ENCODE measurements around the gene AHI1. TPM values are rescaled to one million over a fixed set of nuclear protein-coding genes. Genes with fewer than 3 reads are reported as not detected.

Gene AHI1
- total RNA-seq, 2 donors from 2014 or later = 18.0 to 37.9 TPM

DNA sequence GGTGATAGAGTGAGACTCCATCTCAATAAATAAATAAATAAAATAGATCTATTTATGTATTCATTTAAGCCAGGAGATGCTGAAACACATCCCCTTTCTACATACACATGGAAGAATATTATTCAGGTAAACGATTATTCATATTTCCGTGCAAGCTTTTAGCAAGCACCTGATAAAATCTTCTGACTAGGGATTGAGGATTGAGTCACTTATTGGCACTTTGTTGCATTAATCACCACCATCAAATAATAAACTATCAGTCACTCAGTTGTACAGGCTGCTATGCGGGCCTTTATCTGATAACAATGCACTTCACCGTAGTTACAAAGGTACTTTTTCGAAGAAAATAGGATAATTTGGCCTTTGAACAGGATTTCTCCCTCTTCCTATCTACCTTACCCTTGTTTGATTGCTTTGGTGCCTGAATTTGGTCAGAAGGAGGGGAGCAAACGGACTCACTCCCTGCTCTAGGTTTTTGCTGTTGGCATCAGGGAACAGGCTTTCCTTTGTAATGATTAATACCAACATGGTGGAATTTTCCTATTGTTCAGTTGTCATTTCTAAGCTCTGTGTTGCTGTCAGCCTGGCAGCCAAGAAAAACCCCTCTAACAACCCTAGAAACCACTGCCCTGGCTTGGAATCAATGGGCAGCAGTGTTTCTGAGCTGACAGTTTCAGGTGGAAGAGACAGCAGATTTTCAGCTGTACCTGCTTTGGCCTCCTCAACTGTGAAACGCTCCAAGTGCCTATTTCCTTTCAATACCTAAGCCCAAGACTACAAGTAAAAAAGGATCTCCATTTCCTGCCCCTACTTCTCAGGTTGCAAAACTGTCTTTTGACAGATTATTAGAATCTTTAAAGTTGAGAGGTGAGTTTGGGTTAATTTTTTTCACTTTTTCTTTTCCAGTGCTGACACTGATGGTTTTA lies 253.4 kb downstream of the AHI1 start:
- intact Hi-C loops (cut with DNase I) = no loop called here
- Histone ChIP-seq H3K27ac (no peak overlapping the region), H3K36me3 (no peaks in the 10 kb centered on the region), H3K27me3 (replicated peaks; ENCODE audit: insufficient read depth) (no peaks in the 10 kb centered on the region), H3K9me3 (no peaks in the 10 kb centered on the region), H3K4me1 (replicated peaks) (no peaks in the 10 kb centered on the region), H3K4me3 (no peak overlapping the region)
- WGBS = 56% methylated on average over 7 of the region's 7 CpGs
- DNase-seq (ENCODE audit: low spot score) = no peak
- TF ChIP-seq, protein P1, sequence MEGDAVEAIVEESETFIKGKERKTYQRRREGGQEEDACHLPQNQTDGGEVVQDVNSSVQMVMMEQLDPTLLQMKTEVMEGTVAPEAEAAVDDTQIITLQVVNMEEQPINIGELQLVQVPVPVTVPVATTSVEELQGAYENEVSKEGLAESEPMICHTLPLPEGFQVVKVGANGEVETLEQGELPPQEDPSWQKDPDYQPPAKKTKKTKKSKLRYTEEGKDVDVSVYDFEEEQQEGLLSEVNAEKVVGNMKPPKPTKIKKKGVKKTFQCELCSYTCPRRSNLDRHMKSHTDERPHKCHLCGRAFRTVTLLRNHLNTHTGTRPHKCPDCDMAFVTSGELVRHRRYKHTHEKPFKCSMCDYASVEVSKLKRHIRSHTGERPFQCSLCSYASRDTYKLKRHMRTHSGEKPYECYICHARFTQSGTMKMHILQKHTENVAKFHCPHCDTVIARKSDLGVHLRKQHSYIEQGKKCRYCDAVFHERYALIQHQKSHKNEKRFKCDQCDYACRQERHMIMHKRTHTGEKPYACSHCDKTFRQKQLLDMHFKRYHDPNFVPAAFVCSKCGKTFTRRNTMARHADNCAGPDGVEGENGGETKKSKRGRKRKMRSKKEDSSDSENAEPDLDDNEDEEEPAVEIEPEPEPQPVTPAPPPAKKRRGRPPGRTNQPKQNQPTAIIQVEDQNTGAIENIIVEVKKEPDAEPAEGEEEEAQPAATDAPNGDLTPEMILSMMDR (IDR thresholded peaks at IDR 0.05) = no peak
- TF ChIP-seq POLR2A (IDR thresholded peaks at IDR 0.05) (no peak), POLR2AphosphoS5 (IDR thresholded peaks at IDR 0.05) (no peak)

DNA sequence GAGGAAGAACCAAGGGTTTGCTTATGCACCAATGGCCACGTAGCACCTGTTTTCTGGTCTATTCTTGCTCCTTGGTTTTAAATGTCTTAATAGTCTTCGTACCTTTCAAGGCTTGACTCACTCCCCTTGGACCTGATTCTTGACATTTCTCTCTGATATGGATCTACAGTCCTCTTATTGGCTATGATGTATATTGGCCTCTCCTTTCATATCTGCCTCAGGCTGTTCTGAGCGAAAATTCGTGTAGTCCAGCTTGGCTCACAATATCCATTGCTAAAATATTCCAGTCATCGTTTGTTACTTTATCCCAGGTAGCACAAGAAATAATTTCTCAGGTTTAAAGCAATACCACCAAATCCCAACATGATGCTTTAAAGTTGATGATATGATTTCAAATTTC lies 256.8 kb downstream of the AHI1 start:
- no peaks in the 10 kb centered on the region for H3K27me3 ChIP-seq (replicated peaks; ENCODE audit: insufficient read depth)
- H3K36me3 ChIP-seq = no peaks in the 10 kb centered on the region
- 74% methylated on average over 5 of the region's 5 CpGs for WGBS
- no peak overlapping the region for H3K27ac ChIP-seq
- no peaks in the 10 kb centered on the region for H3K9me3 ChIP-seq
- DNase-seq (ENCODE audit: low spot score) = no peak
- no peaks in the 10 kb centered on the region for H3K4me1 ChIP-seq (replicated peaks)
- TF ChIP-seq POLR2AphosphoS5 (IDR thresholded peaks at IDR 0.05) (no peak), POLR2A (IDR thresholded peaks at IDR 0.05) (no peak)
- TF ChIP-seq, protein P1 (IDR thresholded peaks at IDR 0.05) = no peak
- intact Hi-C loops (cut with DNase I) = no loop called here
- no peak overlapping the region for H3K4me3 ChIP-seq

DNA sequence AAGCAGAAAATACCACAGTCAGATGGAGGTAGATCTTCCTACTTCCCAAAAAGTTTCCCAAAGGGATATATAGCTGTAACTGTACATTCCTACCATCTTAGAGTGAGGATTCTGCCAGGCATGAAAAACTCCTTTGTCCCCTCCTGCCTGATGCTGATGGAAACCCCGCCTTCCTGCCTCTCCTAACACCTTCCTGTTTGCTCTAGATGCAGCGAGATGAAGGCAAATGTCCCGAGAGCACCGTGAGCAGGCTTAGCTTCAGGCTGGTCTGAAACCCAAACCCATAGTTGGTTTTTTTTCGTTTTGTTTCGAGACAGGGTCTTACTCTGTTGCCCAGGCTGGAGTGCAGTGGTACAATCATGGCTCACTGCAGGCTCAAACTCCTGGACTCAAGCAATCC lies 260.8 kb downstream of the AHI1 start:
- WGBS = 57% methylated on average over 6 of the region's 6 CpGs
- no peak overlapping the region for H3K4me3 ChIP-seq
- H3K36me3 ChIP-seq = no peaks in the 10 kb centered on the region
- H3K27me3 ChIP-seq (replicated peaks; ENCODE audit: insufficient read depth) = no peaks in the 10 kb centered on the region
- H3K4me1 ChIP-seq (replicated peaks) = no peaks in the 10 kb centered on the region
- intact Hi-C loops (cut with DNase I) = no loop called here
- TF ChIP-seq POLR2AphosphoS5 (IDR thresholded peaks at IDR 0.05) = no peak
- TF ChIP-seq, protein P1 (IDR thresholded peaks at IDR 0.05) = no peak
- TF ChIP-seq POLR2A (IDR thresholded peaks at IDR 0.05) = no peak
- no peak overlapping the region for H3K27ac ChIP-seq
- H3K9me3 ChIP-seq = no peaks in the 10 kb centered on the region
- DNase-seq (ENCODE audit: low spot score) = no peak

DNA sequence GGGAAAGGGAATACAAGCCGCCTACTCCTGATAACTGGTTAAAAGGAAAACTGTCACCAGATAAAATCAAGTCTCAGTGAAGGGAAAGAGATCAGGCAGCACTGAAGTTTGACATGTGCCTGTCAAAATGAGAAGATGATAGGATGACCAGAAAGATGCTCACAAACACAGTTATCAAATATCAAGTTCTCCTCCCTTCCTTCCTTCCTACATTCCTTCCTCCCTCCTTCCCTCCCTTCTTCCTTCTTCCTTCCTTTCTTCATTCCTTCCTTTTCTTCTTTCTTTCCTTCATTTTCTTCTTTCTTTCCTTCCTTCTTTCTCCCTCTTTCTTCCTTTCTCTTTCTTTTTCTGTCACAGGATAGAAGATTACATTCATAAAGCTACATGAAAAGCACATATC lies 261.2 kb downstream of the AHI1 start:
- H3K4me3 ChIP-seq = no peak overlapping the region
- intact Hi-C loops (cut with DNase I) = no loop called here
- no peak for DNase-seq (ENCODE audit: low spot score)
- H3K36me3 ChIP-seq = no peaks in the 10 kb centered on the region
- H3K4me1 ChIP-seq (replicated peaks) = no peaks in the 10 kb centered on the region
- H3K27ac ChIP-seq = no peak overlapping the region
- TF ChIP-seq, protein P1 (IDR thresholded peaks at IDR 0.05) = no peak
- TF ChIP-seq POLR2A (IDR thresholded peaks at IDR 0.05) (no peak), POLR2AphosphoS5 (IDR thresholded peaks at IDR 0.05) (no peak)
- H3K27me3 ChIP-seq (replicated peaks; ENCODE audit: insufficient read depth) = no peaks in the 10 kb centered on the region
- H3K9me3 ChIP-seq = no peaks in the 10 kb centered on the region
- WGBS = 97% methylated on average over 1 of the region's 1 CpG

DNA sequence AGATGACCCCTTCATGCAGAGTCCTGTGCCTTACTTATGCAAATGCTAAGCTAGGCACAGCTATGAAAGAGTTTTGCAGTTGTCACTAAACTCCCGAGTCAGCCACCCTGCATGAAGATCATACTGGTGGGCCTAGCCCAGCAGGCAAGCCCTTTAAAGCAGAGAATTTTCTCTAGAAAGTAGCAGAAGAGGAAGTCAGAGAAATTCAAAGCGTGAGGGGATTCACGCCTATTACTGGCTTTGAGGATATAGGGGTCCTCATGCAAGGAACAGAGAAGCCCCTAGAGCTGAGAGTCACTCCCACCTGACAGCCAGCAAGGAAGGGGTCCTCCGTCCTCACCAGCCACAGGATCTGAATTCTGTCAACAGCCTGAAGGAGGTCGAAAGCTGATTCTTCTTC lies 261.8 kb downstream of the AHI1 start:
- TF ChIP-seq POLR2A (IDR thresholded peaks at IDR 0.05) (no peak), POLR2AphosphoS5 (IDR thresholded peaks at IDR 0.05) (no peak)
- TF ChIP-seq, protein P1 (IDR thresholded peaks at IDR 0.05) = no peak
- Histone ChIP-seq H3K4me1 (replicated peaks) (no peaks in the 10 kb centered on the region), H3K9me3 (no peaks in the 10 kb centered on the region), H3K36me3 (no peaks in the 10 kb centered on the region), H3K4me3 (no peak overlapping the region), H3K27me3 (replicated peaks; ENCODE audit: insufficient read depth) (no peaks in the 10 kb centered on the region), H3K27ac (no peak overlapping the region)
- no peak for DNase-seq (ENCODE audit: low spot score)
- 91% methylated on average over 5 of the region's 5 CpGs for WGBS
- intact Hi-C loops (cut with DNase I) = no loop called here
